ENCODE results near the gene VAC14.

The VAC14 gene

GRCh38 chr16:70653406-70653805 lies 147.6 kb downstream of the VAC14 start:
- no peak for DNase-seq (ENCODE audit: low read depth, low spot score)
- no peak overlapping the region for H3K4me3 ChIP-seq (ENCODE audit: low read depth, low read length)
- in situ Hi-C loops (cut with HindIII; ENCODE audit: low sequenced_read_pairs), result no loop called here
- no peak for TF ChIP-seq CTCF (IDR thresholded peaks at IDR 0.05; ENCODE audit: low read depth, low read length)

GRCh38 chr16:70652322-70652721 lies 148.6 kb downstream of the VAC14 start:
- H3K4me3 ChIP-seq (ENCODE audit: low read depth, low read length), result no peak overlapping the region
- in situ Hi-C loops (cut with HindIII; ENCODE audit: low sequenced_read_pairs), result no loop called here
- DNase-seq (ENCODE audit: low read depth, low spot score), result no peak
- no peak for TF ChIP-seq CTCF (IDR thresholded peaks at IDR 0.05; ENCODE audit: low read depth, low read length)

- no peak overlapping the region for H3K4me3 ChIP-seq (ENCODE audit: low read depth, low read length)
- TF ChIP-seq CTCF (IDR thresholded peaks at IDR 0.05; ENCODE audit: low read depth, low read length), result no peak
- no peak for DNase-seq (ENCODE audit: low read depth, low spot score)
- in situ Hi-C loops (cut with HindIII; ENCODE audit: low sequenced_read_pairs), result no loop called here
Measured at GRCh38 chr16:70651524-70651923, 149.4 kb downstream of the VAC14 start.

- TF ChIP-seq CTCF (IDR thresholded peaks at IDR 0.05; ENCODE audit: low read depth, low read length), result no peak
- no peak for DNase-seq (ENCODE audit: low read depth, low spot score)
- in situ Hi-C loops (cut with HindIII; ENCODE audit: low sequenced_read_pairs), result no loop called here
- H3K4me3 ChIP-seq (ENCODE audit: low read depth, low read length), result no peak overlapping the region
Measured at GRCh38 chr16:70650216-70650615, 150.7 kb downstream of the VAC14 start.

GRCh38 chr16:70649300-70649699 lies 151.7 kb downstream of the VAC14 start:
- in situ Hi-C loops (cut with HindIII; ENCODE audit: low sequenced_read_pairs), result no loop called here
- no peak for DNase-seq (ENCODE audit: low read depth, low spot score)
- TF ChIP-seq CTCF (IDR thresholded peaks at IDR 0.05; ENCODE audit: low read depth, low read length), result no peak
- H3K4me3 ChIP-seq (ENCODE audit: low read depth, low read length), result no peak overlapping the region

GRCh38 chr16:70648606-70649005 lies 152.4 kb downstream of the VAC14 start:
- no peak for DNase-seq (ENCODE audit: low read depth, low spot score)
- in situ Hi-C loops (cut with HindIII; ENCODE audit: low sequenced_read_pairs), result no loop called here
- H3K4me3 ChIP-seq (ENCODE audit: low read depth, low read length), result no peak overlapping the region
- TF ChIP-seq CTCF (IDR thresholded peaks at IDR 0.05; ENCODE audit: low read depth, low read length), result no peak

All from astrocyte of the spinal cord (primary cell).